Measurements from ENCODE around the gene SFT2D3. TPM values are rescaled to one million over a fixed set of nuclear protein-coding genes. Genes with fewer than 3 reads are reported as not detected.

SFT2D3 gene
- total and polyA plus RNA-seq, 2 of the 13 experiments (the other 11 are each of a cell fraction or from before 2014, with no cell fraction given): 8.3 to 9.4 TPM

DNA sequence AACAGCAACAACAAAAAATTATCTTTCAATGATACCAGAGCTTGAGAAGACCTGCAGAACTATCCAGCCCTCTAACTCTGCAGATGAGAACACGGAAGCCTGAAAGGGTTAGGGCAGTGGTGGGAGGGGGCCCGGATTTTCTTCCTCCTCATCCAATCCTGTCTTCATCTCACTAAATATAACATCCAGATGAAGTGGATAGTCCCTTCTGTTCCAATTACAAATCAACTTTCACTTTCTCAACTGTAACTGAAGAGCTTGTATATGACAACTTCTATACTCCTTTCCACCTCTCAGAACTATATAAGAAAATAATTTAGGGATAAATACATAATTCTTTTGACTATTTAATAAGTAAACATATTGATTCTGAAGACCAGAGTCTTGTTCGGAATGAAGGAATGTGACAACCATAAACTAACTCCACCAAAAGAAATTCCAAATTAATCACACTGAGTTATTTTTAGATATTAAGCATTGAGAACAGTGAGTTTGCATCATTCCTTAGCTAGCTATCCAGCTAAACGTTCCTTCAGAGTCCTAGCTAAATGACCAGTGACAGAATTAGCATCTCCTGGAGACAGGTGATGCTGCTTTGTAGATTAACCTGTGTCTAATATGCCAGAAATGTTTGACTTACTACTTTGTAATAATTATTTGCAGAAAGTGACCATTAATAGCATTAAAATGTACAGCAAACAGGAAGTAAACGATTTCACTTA is 32.7 kb downstream of the SFT2D3 start:
- CTCF ChIA-PET (ENCODE audit: low intra/inter-chr PET ratio, low total read pairs): no interaction called here
- in situ Hi-C loops (cut with HindIII; ENCODE audit: extremely low pct_ligation_motif_present, low pct_unique_long_range_greater_than_20kb): no loop called here
- BruUV-seq (replicated peaks): no TSS peak
- Histone ChIP-seq H2AFZ (ENCODE audit: low read length) (no peak overlapping the region), H3K27ac (ENCODE audit: extremely low read length, insufficient read depth, low read length) (no peak overlapping the region), H3K36me3 (replicated peaks in 1 of 2; ENCODE audit: control insufficient read depth in 1 of 2, insufficient read depth in 2 of 2, low read length in 2 of 2) (peaks cover 0 to 4% of the 10 kb centered on the region in 2 experiments; a peak in 2 of 5 replicates), H3K79me2 (ENCODE audit: insufficient read depth, low read length) (no peaks in the 10 kb centered on the region), H3K9ac (ENCODE audit: insufficient read depth, low read depth, low read length) (no peak overlapping the region), H3K4me2 (ENCODE audit: low read depth, low read length) (no peak overlapping the region), H3K27me3 (ENCODE audit: control insufficient read depth in 1 of 2, insufficient read depth in 2 of 2, low read length in 2 of 2) (no peaks in the 10 kb centered on the region), H3K4me1 (ENCODE audit: insufficient read depth, low read length) (peaks cover 47% of the 10 kb centered on the region), H3K4me3 (replicated peaks in 1 of 3; ENCODE audit: insufficient read depth in 1 of 3, low read depth in 2 of 3, low read length in 3 of 3) (no peak overlapping the region), H3K9me3 (ENCODE audit: low read length) (no peaks in the 10 kb centered on the region), H4K20me1 (ENCODE audit: insufficient read depth, low read length) (no peaks in the 10 kb centered on the region)
- ATAC-seq: no peak
- no peak for FAIRE-seq
- WGBS (ENCODE audit: low lambda C conversion rate): 93% methylated on average over 5 of the region's 5 CpGs
- intact Hi-C loops (cut with micrococcal nuclease; ENCODE audit: unreplicated experiment): no loop called here
- no peak for DNase-seq (ENCODE audit: low spot score)
- TF ChIP-seq SOX5 (CRISPR knock-in tag; IDR thresholded peaks at IDR 0.05; ENCODE audit: borderline replicate concordance): no peak
- no peak for TF ChIP-seq CHD2 (IDR thresholded peaks at IDR 0.05; ENCODE audit: low read depth, low read length)
- peak; percentile 49; the same call in 1 of the 2 replicates for TF ChIP-seq RFX5 (IDR thresholded peaks at IDR 0.05; ENCODE audit: low read depth, low read length)
- no peak for TF ChIP-seq ATF7 (IDR thresholded peaks at IDR 0.05)
- no peak for TF ChIP-seq ATF7 (CRISPR knock-in tag; IDR thresholded peaks at IDR 0.05)
- TF ChIP-seq NR2F6 (IDR thresholded peaks at IDR 0.05): no peak
- TF ChIP-seq NR2F6 (CRISPR knock-in tag; IDR thresholded peaks at IDR 0.05): no peak
- TF ChIP-seq CHCHD3 (CRISPR knock-in tag; IDR thresholded peaks at IDR 0.05): no peak
- TF ChIP-seq, protein P1, sequence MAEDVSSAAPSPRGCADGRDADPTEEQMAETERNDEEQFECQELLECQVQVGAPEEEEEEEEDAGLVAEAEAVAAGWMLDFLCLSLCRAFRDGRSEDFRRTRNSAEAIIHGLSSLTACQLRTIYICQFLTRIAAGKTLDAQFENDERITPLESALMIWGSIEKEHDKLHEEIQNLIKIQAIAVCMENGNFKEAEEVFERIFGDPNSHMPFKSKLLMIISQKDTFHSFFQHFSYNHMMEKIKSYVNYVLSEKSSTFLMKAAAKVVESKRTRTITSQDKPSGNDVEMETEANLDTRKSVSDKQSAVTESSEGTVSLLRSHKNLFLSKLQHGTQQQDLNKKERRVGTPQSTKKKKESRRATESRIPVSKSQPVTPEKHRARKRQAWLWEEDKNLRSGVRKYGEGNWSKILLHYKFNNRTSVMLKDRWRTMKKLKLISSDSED (CRISPR knock-in tag; IDR thresholded peaks at IDR 0.05): no peak
- TF ChIP-seq, protein P2, sequence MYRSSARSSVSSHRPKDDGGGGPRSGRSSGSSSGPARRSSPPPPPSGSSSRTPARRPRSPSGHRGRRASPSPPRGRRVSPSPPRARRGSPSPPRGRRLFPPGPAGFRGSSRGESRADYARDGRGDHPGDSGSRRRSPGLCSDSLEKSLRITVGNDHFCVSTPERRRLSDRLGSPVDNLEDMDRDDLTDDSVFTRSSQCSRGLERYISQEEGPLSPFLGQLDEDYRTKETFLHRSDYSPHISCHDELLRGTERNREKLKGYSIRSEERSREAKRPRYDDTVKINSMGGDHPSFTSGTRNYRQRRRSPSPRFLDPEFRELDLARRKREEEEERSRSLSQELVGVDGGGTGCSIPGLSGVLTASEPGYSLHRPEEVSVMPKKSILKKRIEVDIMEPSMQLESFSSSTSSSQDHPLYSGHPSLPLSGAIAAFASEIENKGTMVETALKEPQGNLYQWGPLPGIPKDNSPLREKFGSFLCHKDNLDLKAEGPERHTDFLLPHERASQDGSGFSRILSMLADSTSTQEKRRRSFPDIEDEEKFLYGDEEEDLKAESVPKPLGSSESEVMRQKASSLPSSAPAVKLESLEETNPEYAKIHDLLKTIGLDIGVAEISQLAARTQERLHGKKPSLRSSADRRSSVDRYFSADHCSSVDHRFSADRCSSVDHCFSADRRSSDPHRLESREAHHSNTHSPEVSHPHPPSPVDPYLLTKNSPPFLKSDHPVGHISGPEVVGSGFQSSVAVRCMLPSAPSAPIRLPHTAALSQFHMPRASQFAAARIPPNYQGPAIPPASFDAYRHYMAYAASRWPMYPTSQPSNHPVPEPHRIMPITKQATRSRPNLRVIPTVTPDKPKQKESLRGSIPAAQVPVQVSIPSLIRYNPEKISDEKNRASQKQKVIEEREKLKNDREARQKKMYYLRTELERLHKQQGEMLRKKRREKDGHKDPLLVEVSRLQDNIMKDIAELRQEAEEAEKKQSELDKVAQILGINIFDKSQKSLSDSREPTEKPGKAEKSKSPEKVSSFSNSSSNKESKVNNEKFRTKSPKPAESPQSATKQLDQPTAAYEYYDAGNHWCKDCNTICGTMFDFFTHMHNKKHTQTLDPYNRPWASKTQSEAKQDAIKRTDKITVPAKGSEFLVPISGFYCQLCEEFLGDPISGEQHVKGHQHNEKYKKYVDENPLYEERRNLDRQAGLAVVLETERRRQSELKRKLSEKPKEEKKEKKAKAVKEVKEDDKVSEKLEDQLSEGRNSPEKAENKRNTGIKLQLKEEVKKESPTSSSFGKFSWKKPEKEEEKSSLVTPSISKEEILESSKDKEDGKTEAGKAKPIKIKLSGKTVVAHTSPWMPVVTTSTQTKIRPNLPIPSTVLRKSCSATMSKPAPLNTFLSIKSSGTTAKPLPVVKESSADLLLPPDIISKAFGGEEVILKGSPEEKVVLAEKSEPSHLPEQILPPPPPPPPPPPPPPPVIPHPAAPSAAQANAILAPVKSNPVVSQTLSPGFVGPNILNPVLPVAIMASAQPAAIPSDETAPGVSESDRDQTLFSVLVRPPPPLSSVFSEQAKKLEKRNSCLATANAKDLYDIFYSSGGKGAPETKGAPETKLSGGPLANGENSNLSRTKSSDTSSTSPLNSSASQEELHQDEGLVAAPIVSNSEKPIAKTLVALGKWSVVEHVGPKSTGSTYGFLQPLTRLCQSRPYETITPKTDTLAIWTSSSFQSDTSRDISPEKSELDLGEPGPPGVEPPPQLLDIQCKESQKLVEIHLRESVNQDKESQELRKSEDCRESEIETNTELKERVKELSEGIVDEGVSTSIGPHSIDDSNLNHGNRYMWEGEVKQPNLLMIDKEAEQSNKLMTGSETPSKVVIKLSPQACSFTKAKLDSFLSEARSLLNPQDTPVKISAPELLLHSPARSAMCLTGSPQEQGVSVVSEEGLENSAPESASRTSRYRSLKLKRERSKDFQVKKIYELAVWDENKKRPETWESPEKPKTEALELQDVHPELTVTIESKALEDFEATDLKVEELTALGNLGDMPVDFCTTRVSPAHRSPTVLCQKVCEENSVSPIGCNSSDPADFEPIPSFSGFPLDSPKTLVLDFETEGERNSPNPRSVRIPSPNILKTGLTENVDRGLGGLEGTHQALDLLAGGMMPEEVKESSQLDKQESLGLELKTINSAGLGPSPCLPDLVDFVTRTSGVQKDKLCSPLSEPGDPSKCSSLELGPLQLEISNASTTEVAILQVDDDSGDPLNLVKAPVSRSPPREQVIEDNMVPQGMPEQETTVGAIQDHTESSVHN (CRISPR knock-in tag; IDR thresholded peaks at IDR 0.05): no peak
- POLR2A ChIA-PET: no interaction called here

Data from HepG2 (cell line).